HEK293 (cell line): ENCODE data around the gene CTDSP2.

Experiments
- CTCF ChIA-PET: fragments of 350-600 bp; formaldehyde crosslinking; extraction: SDS; loops from one replicate; lab custom pipeline; 2021; ENCODE audit warnings: antibody characterized with exemption; lab: Yijun Ruan, JAX
- POLR2A ChIA-PET: fragments of 300-600 bp; formaldehyde crosslinking; extraction: SDS; loops from one replicate; lab custom pipeline; 2020; ENCODE audit warnings: antibody characterized with exemption, inconsistent platforms; lab: Yijun Ruan, JAX
- H3K27ac ChIP-seq: fragments of 200-500 bp; sonication (Bioruptor generic); 2 replicates; pipeline ENCODE4 v1.5.1; 2014; ENCODE audit warnings: low read depth, low read length, control low read depth, inconsistent platforms; ENCODE audit errors: extremely low read depth
- H3K36me3 ChIP-seq, 2 experiments: fragments of 200-500 bp in 1 of 2; sonication (Bioruptor generic) in 1 of 2; 1 replicate in 1 of 2; 2 replicates in 1 of 2; pipeline ENCODE4 v1.5.1; 2014 to 2017; ENCODE audit warnings: inconsistent platforms in 2 of 2, low read length in 2 of 2; ENCODE audit not compliant: control insufficient read depth in 2 of 2, insufficient read depth in 1 of 2
- H3K4me1 ChIP-seq: fragments of 200-500 bp; sonication (Bioruptor generic); 2 replicates; pipeline ENCODE4 v1.5.1; 2014; ENCODE audit warnings: mild to moderate bottlenecking, low read length, inconsistent platforms; ENCODE audit not compliant: control insufficient read depth, insufficient read depth
- H3K4me3 ChIP-seq: 2 replicates; pipeline ENCODE4 v1.5.1; 2011; ENCODE audit warnings: low read depth, mild to moderate bottlenecking, control low read depth, low read length, moderate library complexity
- H3K9me3 ChIP-seq: fragments of 200-500 bp; sonication (Bioruptor generic); 2 replicates; pipeline ENCODE4 v1.5.1; 2014; ENCODE audit warnings: low read depth, low read length, inconsistent platforms; ENCODE audit not compliant: control insufficient read depth, insufficient read depth
- EGR2 ChIP-seq: fragments of 450-650 bp; formaldehyde crosslinking; IDR thresholded peaks from 2 replicates; pipeline ENCODE4 v1.5.1; 2016; ENCODE audit warnings: low read depth, missing biosample characterization, missing genetic modification characterization
- GLIS2 ChIP-seq: fragments of 450-650 bp; formaldehyde crosslinking; IDR thresholded peaks from 2 replicates; pipeline ENCODE4 v1.5.1; 2016; ENCODE audit warnings: missing biosample characterization, missing genetic modification characterization
- HOXA7 ChIP-seq: sonication (generic); formaldehyde crosslinking; IDR thresholded peaks from 2 replicates; pipeline ENCODE4 v1.8.1; 2022; ENCODE audit warnings: missing genetic modification reagents, borderline replicate concordance
- HOXC10 ChIP-seq: sonication (generic); formaldehyde crosslinking; IDR thresholded peaks from 2 replicates; pipeline ENCODE4 v1.8.1; 2023; ENCODE audit warnings: mild to moderate bottlenecking, missing genetic modification reagents
- KLF10 ChIP-seq: fragments of 450-650 bp; IDR thresholded peaks from 2 replicates; pipeline ENCODE4 v1.5.1; 2018; ENCODE audit warnings: missing biosample characterization, mild to moderate bottlenecking, missing genetic modification characterization
- ZBTB17 ChIP-seq: fragments of 450-650 bp; formaldehyde crosslinking; IDR thresholded peaks from 2 replicates; pipeline ENCODE4 v1.5.1; 2016; ENCODE audit warnings: missing biosample characterization, missing genetic modification characterization
- ZBTB7A ChIP-seq: fragments of 450-650 bp; formaldehyde crosslinking; IDR thresholded peaks from 2 replicates; pipeline ENCODE4 v1.5.1; 2016; ENCODE audit warnings: low read depth, missing biosample characterization, missing genetic modification characterization
- ZEB2 ChIP-seq: fragments of 450-650 bp; formaldehyde crosslinking; IDR thresholded peaks from 2 replicates; pipeline ENCODE4 v1.5.1; 2016; ENCODE audit warnings: missing biosample characterization, missing genetic modification characterization
- ZNF157 ChIP-seq: fragments of 450-650 bp; formaldehyde crosslinking; IDR thresholded peaks from 2 replicates; pipeline ENCODE4 v1.5.1; 2016; ENCODE audit warnings: missing biosample characterization, missing genetic modification characterization
- ZNF2 ChIP-seq: fragments of 450-650 bp; formaldehyde crosslinking; IDR thresholded peaks from 2 replicates; pipeline ENCODE4 v1.5.1; 2016; ENCODE audit warnings: missing biosample characterization, missing genetic modification characterization
- ZNF248 ChIP-seq: fragments of 450-650 bp; formaldehyde crosslinking; IDR thresholded peaks from 2 replicates; pipeline ENCODE4 v1.5.1; 2017; ENCODE audit warnings: missing biosample characterization, missing genetic modification characterization
- ZNF335 ChIP-seq: fragments of 450-650 bp; formaldehyde crosslinking; conservative IDR thresholded peaks from 2 replicates; pipeline ENCODE4 v1.5.1; 2016; ENCODE audit warnings: missing biosample characterization, missing genetic modification characterization
- ZNF341 ChIP-seq: fragments of 450-650 bp; formaldehyde crosslinking; IDR thresholded peaks from 2 replicates; pipeline ENCODE4; 2016; ENCODE audit warnings: low read depth, missing biosample characterization, missing genetic modification characterization
- ZNF416 ChIP-seq: fragments of 450-650 bp; formaldehyde crosslinking; IDR thresholded peaks from 2 replicates; pipeline ENCODE4 v1.5.1; 2016; ENCODE audit warnings: missing biosample characterization, missing genetic modification characterization
- ZNF501 ChIP-seq: fragments of 450-650 bp; formaldehyde crosslinking; IDR thresholded peaks from 2 replicates; pipeline ENCODE4 v1.5.1; 2016; ENCODE audit warnings: missing biosample characterization, missing genetic modification characterization
- ZNF514 ChIP-seq: fragments of 450-650 bp; formaldehyde crosslinking; IDR thresholded peaks from 2 replicates; pipeline ENCODE4 v1.5.1; 2016; ENCODE audit warnings: missing biosample characterization, missing genetic modification characterization
- ZNF530 ChIP-seq: fragments of 450-650 bp; formaldehyde crosslinking; IDR thresholded peaks from 2 replicates; pipeline ENCODE4 v1.5.1; 2016; ENCODE audit warnings: low read depth, missing biosample characterization, missing genetic modification characterization
- ZNF558 ChIP-seq: fragments of 450-650 bp; formaldehyde crosslinking; IDR thresholded peaks from 2 replicates; pipeline ENCODE4 v1.5.1; 2016; ENCODE audit warnings: missing biosample characterization, missing genetic modification characterization
- ZNF621 ChIP-seq: fragments of 450-650 bp; formaldehyde crosslinking; IDR thresholded peaks from 2 replicates; pipeline ENCODE4 v1.5.1; 2017; ENCODE audit warnings: missing biosample characterization, missing genetic modification characterization
- ZNF623 ChIP-seq: fragments of 450-650 bp; formaldehyde crosslinking; IDR thresholded peaks from 2 replicates; pipeline ENCODE4 v1.5.1; 2016; ENCODE audit warnings: missing biosample characterization, missing genetic modification characterization
- ZNF654 ChIP-seq: fragments of 450-650 bp; formaldehyde crosslinking; IDR thresholded peaks from 2 replicates; pipeline ENCODE4 v1.5.1; 2016; ENCODE audit warnings: low read depth, missing biosample characterization, missing genetic modification characterization
- ZNF660 ChIP-seq: fragments of 450-650 bp; IDR thresholded peaks from 2 replicates; pipeline ENCODE4 v1.5.1; 2018; ENCODE audit warnings: missing biosample characterization, mild to moderate bottlenecking, missing genetic modification characterization
- ZNF677 ChIP-seq: fragments of 450-650 bp; IDR thresholded peaks from 2 replicates; pipeline ENCODE4 v1.5.0; 2018; ENCODE audit warnings: missing biosample characterization, mild to moderate bottlenecking, missing genetic modification characterization, moderate library complexity
- ZSCAN30 ChIP-seq: fragments of 450-650 bp; IDR thresholded peaks from 2 replicates; pipeline ENCODE4 v1.5.1; 2018; ENCODE audit warnings: missing biosample characterization, mild to moderate bottlenecking, missing genetic modification characterization, moderate library complexity
- TF ChIP-seq, protein P1 (sequence below): sonication (generic); formaldehyde crosslinking; IDR thresholded peaks from 2 replicates; pipeline ENCODE4 v1.8.1; 2022; ENCODE audit warnings: mild to moderate bottlenecking, moderate library complexity, missing genetic modification reagents
- TF ChIP-seq, protein P2 (sequence below): fragments of 450-650 bp; IDR thresholded peaks from 2 replicates; pipeline ENCODE4 v1.5.1; 2018; ENCODE audit warnings: missing biosample characterization, missing genetic modification characterization
- TF ChIP-seq, protein P3 (sequence below): fragments of 450-650 bp; formaldehyde crosslinking; IDR thresholded peaks from 2 replicates; pipeline ENCODE4 v1.5.1; 2017; ENCODE audit warnings: missing biosample characterization, missing genetic modification characterization
- TF ChIP-seq, protein P4 (sequence below): fragments of 450-650 bp; formaldehyde crosslinking; IDR thresholded peaks from 2 replicates; pipeline ENCODE4 v1.5.1; 2016; ENCODE audit warnings: missing biosample characterization, missing genetic modification characterization

The CTDSP2 gene

DNA sequence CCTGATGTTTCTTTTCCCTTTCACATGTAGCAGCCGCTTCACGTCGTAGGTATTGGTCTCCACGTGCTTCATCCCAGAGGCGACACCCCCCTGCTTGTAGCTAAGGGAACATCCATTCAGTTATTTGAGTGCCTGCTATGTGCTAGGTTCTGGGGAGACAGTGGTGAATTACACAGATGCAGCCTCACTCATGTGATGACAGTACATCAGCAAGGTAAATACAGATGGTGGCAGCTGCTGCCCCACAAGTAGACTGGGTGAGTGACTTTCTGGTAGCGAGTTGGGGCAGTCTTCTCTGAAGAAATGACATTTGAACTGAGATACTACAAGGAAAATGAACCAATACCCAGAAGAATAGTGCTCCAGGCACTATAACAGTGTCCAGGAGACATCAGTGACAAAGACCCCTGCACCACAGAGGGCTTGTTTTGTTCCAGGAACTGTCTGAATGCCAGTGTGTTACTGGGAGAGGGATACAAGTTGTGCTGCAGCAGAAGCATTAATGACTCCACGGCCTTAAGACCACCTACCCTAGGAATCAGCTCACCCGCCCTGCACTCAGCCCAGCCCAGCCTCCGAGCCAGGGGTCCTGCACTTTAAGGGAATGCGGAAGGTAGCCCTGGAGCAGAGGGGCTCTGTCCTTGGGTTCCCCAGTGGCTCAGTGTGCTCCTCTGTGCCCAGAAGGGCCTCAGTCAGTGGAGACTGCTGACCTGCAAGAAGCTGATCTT, 35.3 kb downstream of the CTDSP2 start:
- Histone ChIP-seq H3K4me1 (no peaks in the 10 kb centered on the region), H3K4me3 (no peak overlapping the region), H3K36me3 (peaks cover 0 to 50% of the 10 kb centered on the region in 2 experiments; a peak in 2 of 3 replicates)
- no peak for TF ChIP-seq ZNF654
- TF ChIP-seq, protein P1, sequence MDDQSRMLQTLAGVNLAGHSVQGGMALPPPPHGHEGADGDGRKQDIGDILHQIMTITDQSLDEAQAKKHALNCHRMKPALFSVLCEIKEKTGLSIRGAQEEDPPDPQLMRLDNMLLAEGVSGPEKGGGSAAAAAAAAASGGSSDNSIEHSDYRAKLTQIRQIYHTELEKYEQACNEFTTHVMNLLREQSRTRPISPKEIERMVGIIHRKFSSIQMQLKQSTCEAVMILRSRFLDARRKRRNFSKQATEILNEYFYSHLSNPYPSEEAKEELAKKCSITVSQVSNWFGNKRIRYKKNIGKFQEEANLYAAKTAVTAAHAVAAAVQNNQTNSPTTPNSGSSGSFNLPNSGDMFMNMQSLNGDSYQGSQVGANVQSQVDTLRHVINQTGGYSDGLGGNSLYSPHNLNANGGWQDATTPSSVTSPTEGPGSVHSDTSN (CRISPR knock-in tag) = no peak
- TF ChIP-seq, protein P2, sequence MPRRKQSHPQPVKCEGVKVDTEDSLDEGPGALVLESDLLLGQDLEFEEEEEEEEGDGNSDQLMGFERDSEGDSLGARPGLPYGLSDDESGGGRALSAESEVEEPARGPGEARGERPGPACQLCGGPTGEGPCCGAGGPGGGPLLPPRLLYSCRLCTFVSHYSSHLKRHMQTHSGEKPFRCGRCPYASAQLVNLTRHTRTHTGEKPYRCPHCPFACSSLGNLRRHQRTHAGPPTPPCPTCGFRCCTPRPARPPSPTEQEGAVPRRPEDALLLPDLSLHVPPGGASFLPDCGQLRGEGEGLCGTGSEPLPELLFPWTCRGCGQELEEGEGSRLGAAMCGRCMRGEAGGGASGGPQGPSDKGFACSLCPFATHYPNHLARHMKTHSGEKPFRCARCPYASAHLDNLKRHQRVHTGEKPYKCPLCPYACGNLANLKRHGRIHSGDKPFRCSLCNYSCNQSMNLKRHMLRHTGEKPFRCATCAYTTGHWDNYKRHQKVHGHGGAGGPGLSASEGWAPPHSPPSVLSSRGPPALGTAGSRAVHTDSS = no peak
- TF ChIP-seq ZNF341 = no peak
- no peak for TF ChIP-seq ZBTB7A (tag by site-specific recombination)
- TF ChIP-seq ZNF660 (tag by site-specific recombination) = no peak
- no peak for TF ChIP-seq HOXA7 (CRISPR knock-in tag)
- TF ChIP-seq ZNF677 = no peak
- TF ChIP-seq ZNF2 (tag by site-specific recombination) = no peak
- no peak for TF ChIP-seq HOXC10 (CRISPR knock-in tag)
- no peak for TF ChIP-seq ZNF558 (tag by site-specific recombination)
- TF ChIP-seq KLF10 (tag by site-specific recombination) = no peak
- TF ChIP-seq, all 188 proteins: peak for 0
- ChIA-PET POLR2A (no interaction called here), CTCF (interaction anchor here (0.7 to 2.2 kb wide), 5 partner anchors 9 to 84 kb away, joined by 3 to 14 read pairs (median 4); partner anchors contain the start of gene TSFM)
- H3K27ac ChIP-seq = no peak overlapping the region
- no peaks in the 10 kb centered on the region for H3K9me3 ChIP-seq

DNA sequence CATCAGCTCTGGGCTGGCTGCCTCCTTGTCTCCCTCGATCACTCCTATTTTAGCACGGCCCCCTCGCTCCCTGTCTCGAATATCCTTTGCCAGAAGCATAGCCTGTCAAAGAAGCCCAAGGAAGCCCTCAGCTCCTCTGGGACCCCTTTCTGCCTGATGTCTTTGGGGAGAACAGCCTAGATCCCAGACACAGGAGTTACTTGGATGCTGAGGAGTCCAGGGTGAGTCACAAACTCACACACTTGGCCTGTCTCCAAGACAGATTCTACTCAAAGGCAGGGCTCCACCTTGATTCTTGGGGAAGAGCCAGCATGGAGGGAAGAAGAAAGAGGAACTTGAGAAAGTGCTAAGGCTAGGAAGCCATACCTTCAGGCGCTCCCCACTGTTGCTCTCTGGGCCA, 36.1 kb downstream of the CTDSP2 start:
- CTCF ChIA-PET = interaction anchor here (0.7 to 1.5 kb wide), 2 partner anchors 10 to 28 kb away, joined by 3 to 4 read pairs; partner anchors contain the start of gene TSFM
- POLR2A ChIA-PET = no interaction called here

DNA sequence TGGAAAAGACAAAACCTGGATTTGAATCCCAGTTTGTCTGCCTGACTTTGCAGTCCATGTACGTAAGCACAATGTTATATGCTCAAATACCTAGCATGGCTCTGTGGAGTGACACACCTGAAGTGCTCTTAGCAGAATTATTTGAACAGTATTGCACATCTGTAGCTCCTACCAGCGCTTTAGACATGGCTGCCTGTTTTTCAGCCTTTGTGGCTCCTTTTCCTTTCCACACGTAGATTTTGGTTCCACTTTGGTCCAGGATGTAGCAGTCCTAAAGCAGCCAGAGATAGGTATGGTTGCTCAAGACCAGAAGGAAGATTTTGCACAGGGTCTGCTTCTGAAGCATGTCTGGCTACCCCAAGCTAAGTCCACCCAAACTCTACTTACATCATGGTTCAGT, 37.1 kb downstream of the CTDSP2 start:
- peaks cover 1 to 52% of the 10 kb centered on the region in 2 experiments; a peak in 2 of 3 replicates for H3K36me3 ChIP-seq
- CTCF ChIA-PET = interaction anchor here (0.6 to 1.4 kb wide), 4 partner anchors 10 to 50 kb away, joined by 3 to 5 read pairs (median 3); partner anchors contain the start of gene TSFM
- no peak overlapping the region for H3K4me3 ChIP-seq
- POLR2A ChIA-PET = no interaction called here
- no peaks in the 10 kb centered on the region for H3K4me1 ChIP-seq
- no peak overlapping the region for H3K27ac ChIP-seq
- H3K9me3 ChIP-seq = no peaks in the 10 kb centered on the region
- TF ChIP-seq, protein P3, sequence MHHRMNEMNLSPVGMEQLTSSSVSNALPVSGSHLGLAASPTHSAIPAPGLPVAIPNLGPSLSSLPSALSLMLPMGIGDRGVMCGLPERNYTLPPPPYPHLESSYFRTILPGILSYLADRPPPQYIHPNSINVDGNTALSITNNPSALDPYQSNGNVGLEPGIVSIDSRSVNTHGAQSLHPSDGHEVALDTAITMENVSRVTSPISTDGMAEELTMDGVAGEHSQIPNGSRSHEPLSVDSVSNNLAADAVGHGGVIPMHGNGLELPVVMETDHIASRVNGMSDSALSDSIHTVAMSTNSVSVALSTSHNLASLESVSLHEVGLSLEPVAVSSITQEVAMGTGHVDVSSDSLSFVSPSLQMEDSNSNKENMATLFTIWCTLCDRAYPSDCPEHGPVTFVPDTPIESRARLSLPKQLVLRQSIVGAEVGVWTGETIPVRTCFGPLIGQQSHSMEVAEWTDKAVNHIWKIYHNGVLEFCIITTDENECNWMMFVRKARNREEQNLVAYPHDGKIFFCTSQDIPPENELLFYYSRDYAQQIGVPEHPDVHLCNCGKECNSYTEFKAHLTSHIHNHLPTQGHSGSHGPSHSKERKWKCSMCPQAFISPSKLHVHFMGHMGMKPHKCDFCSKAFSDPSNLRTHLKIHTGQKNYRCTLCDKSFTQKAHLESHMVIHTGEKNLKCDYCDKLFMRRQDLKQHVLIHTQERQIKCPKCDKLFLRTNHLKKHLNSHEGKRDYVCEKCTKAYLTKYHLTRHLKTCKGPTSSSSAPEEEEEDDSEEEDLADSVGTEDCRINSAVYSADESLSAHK (tag by site-specific recombination) = no peak
- TF ChIP-seq ZNF157 (tag by site-specific recombination) (no peak), ZEB2 (tag by site-specific recombination) (no peak), ZNF623 (tag by site-specific recombination) (no peak), ZNF621 (tag by site-specific recombination) (no peak), ZNF416 (tag by site-specific recombination) (no peak), ZNF514 (tag by site-specific recombination) (no peak), EGR2 (no peak), ZNF248 (tag by site-specific recombination) (no peak), GLIS2 (tag by site-specific recombination) (no peak), ZNF501 (tag by site-specific recombination) (no peak)

More for the DNA sequence above, 36.1 kb downstream of the CTDSP2 start:
- H3K4me1 ChIP-seq = no peaks in the 10 kb centered on the region
- TF ChIP-seq ZNF335 (0 out of 2 replicates have a peak, but pooled peaks have one; percentile 15), ZSCAN30 (no peak), ZNF530 (tag by site-specific recombination) (no peak), ZBTB17 (tag by site-specific recombination) (peak; percentile 34; the same call in 1 of the 2 replicates)
- TF ChIP-seq, protein P4, sequence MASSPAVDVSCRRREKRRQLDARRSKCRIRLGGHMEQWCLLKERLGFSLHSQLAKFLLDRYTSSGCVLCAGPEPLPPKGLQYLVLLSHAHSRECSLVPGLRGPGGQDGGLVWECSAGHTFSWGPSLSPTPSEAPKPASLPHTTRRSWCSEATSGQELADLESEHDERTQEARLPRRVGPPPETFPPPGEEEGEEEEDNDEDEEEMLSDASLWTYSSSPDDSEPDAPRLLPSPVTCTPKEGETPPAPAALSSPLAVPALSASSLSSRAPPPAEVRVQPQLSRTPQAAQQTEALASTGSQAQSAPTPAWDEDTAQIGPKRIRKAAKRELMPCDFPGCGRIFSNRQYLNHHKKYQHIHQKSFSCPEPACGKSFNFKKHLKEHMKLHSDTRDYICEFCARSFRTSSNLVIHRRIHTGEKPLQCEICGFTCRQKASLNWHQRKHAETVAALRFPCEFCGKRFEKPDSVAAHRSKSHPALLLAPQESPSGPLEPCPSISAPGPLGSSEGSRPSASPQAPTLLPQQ = 0 out of 2 replicates have a peak, but pooled peaks have one; percentile 24
- TF ChIP-seq, all 188 proteins: peak for 3
- Histone ChIP-seq H3K36me3 (peaks cover 0 to 52% of the 10 kb centered on the region in 2 experiments; a peak in 2 of 3 replicates), H3K27ac (no peak overlapping the region), H3K4me3 (no peak overlapping the region), H3K9me3 (no peaks in the 10 kb centered on the region)
